Retinal pigment epithelial cell (primary cell): ENCODE measurements around the gene ZFYVE27.

Experiments used
- DNase-seq: peaks from one replicate; pipeline ENCODE4 v3.0.0-alpha.2; 2010; ENCODE audit warnings: low read depth
- H3K4me3 ChIP-seq: 2 replicates; pipeline ENCODE4 v1.5.1; 2011; ENCODE audit warnings: mild to moderate bottlenecking, low read length, control low read depth, moderate library complexity
- CTCF ChIP-seq: conservative IDR thresholded peaks from 2 replicates; pipeline ENCODE4 v1.5.1; 2011; ENCODE audit warnings: low read depth, low read length, control low read depth, inconsistent platforms

The ZFYVE27 gene

GRCh38 chr10:97737770-97738265 lies 890 bp downstream of the ZFYVE27 start:
- TF ChIP-seq CTCF: no peak
- peak overlapping the region; percentile 91 for H3K4me3 ChIP-seq
- DNase-seq: no peak

GRCh38 chr10:97738616-97739015 lies 1.7 kb downstream of the ZFYVE27 start:
- no peak for DNase-seq
- H3K4me3 ChIP-seq: peak overlapping the region; percentile 91

GRCh38 chr10:97740613-97741012 lies 3.7 kb downstream of the ZFYVE27 start:
- DNase-seq: no peak
- peak; percentile 26 for TF ChIP-seq CTCF
- no peak overlapping the region for H3K4me3 ChIP-seq

More at GRCh38 chr10:97738616-97739015, 1.7 kb downstream of the ZFYVE27 start:
- TF ChIP-seq CTCF: no peak

- no peak overlapping the region for H3K4me3 ChIP-seq
- DNase-seq: no peak
- peak; percentile 18 for TF ChIP-seq CTCF
Measured at GRCh38 chr10:97743169-97743943, 6.4 kb downstream of the ZFYVE27 start.

GRCh38 chr10:97744405-97745035 lies 7.6 kb downstream of the ZFYVE27 start:
- no peak for TF ChIP-seq CTCF
- H3K4me3 ChIP-seq: no peak overlapping the region
- no peak for DNase-seq

- TF ChIP-seq CTCF: no peak
- H3K4me3 ChIP-seq: no peak overlapping the region
- DNase-seq: no peak
Measured at GRCh38 chr10:97747573-97747972, 10.6 kb downstream of the ZFYVE27 start.
